Myocyte (in vitro differentiated cells): ENCODE results near the gene ZFP36. TPM values are rescaled to one million over a fixed set of nuclear protein-coding genes. Genes with fewer than 3 reads are reported as not detected.
"Not testable (repeated sequence)": the region's sequence is repeated elsewhere in the genome, so short reads cannot be mapped to it uniquely, and the experiment has no call there.

ENCODE experiments used
- DNase-seq: peaks from one replicate; pipeline ENCODE4 v3.0.0-alpha.2; 2012; ENCODE audit warnings: low read depth
- microRNA-seq: library from miRNA; unstranded; fragments of <30 nt; microRNA quantifications from one replicate; pipeline ENCODE4, GENCODE V29; 2016
- total RNA-seq: library from RNA; depleted of rRNA; stranded (reverse); fragments of >200 nt; gene quantifications from 2 replicates; pipeline ENCODE4 v1.2.3, GENCODE V29; 2014

The ZFP36 gene
- total RNA-seq, 1 donor from 2014 or later: 7.3 TPM

GRCh38 chr19:39444598-39445195 lies 38.0 kb downstream of the ZFP36 start:
- no peak for DNase-seq

- peak; percentile 97 for DNase-seq
Observed at GRCh38 chr19:39445196-39446111, 38.8 kb downstream of the ZFP36 start, which contains the start of gene SUPT5H. TSS of gene SUPT5H (plus strand) at chr19:39445582. CDS start at chr19:39445891, 309 bp downstream.

DNA sequence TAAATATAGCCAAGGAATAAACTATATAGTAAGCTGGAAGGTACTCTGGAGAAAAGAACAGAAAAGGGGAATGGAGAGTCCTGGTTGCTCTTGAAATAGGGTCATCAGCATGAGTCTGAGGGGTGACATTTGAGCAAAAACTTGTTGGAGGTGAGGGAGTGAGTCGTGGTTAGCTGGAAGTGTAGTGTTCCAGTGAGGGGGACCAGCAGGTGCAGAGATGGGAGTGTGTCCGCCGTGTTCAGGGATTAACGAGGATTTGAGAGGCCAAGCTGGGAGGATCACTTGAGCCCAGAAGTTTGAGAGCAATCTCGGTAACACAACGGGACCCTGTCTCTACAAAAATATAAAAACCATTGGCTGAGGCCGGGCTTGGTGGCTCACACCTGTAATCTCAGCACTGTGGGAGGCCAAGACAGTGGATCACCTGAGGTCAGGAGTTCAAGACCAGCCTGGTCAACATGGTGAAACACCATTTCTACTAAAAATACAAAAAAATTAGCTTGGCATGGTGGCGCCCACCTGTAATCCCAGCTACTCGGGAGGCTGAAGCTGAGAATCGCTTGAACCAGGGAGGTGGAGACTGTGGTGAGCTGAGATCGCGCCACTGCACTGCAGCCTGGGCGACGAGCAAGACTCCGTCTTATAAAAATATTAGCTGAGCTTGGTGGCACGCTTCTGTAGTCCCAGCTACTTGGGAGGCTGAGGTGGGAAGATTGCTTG lies 39.9 kb downstream of the ZFP36 start:
- no peak for DNase-seq

- DNase-seq: peak; percentile 73
Observed at GRCh38 chr19:39448271-39448670, 41.6 kb downstream of the ZFP36 start.

DNA sequence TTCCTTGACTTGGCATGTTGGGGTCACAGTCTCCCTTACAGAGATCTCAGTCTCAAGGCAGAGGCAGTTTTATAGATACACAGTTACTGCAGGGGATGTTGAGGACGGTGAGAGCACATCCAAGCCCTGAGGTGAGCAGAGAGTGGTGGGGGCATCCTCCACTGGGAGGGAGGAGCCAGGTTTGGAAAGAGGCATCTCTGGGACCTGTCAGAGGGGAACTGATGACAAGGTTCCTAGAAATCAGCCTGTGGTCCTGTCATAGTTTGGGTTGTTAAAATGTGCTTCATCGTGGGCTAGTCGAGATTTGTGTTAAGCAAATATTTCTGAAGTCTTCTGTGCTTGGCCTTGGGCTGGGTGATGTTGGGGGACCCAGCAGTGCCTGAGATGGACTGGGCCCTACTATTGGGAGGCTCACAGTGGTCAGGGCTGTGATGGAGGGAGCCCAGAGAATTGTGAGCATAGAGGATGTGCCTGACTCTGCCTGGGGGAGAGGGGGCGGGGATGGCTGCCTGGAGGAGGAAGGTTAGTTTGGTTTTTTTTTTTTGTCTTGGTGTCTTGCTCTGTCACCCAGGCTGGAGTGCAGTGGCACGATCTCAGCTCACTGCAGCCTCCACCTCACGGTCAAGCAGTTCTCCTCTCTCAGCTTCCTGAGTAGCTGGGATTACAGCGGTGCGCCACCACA lies 42.6 kb downstream of the ZFP36 start:
- no peak for DNase-seq

GRCh38 chr19:39451257-39451656 lies 44.6 kb downstream of the ZFP36 start:
- not testable (repeated sequence) for DNase-seq

Small RNAs within 50 kb of the gene (microRNA-seq; reads per million reads assigned to microRNA genes)
- not detected for gene MIR4530

Other genes starting within 250 kb of the ZFP36 start
- gene NCCRP1, start 209.9 kb upstream of the ZFP36 start, total RNA-seq: not detected in 2 replicates
- not detected in 2 replicates for gene SYCN, start 202.6 kb upstream of the ZFP36 start, total RNA-seq
- gene IFNL3, start 161.8 kb upstream of the ZFP36 start, total RNA-seq: not detected in 2 replicates
- not detected in 2 replicates for gene IFNL4, start 158.0 kb upstream of the ZFP36 start, total RNA-seq
- gene IFNL2, start 138.5 kb upstream of the ZFP36 start, total RNA-seq: not detected in 2 replicates
- gene IFNL1, start 110.4 kb upstream of the ZFP36 start, total RNA-seq: not detected in 2 replicates
- gene LRFN1, start 86.0 kb upstream of the ZFP36 start, total RNA-seq: 0.05 and 0.13 TPM in 2 replicates
- not detected in 2 replicates for gene GMFG, start 70.8 kb upstream of the ZFP36 start, total RNA-seq
- gene SAMD4B, start 64.4 kb upstream of the ZFP36 start, total RNA-seq: 110 and 138 TPM in 2 replicates
- gene PAF1, start 15.7 kb upstream of the ZFP36 start, total RNA-seq: 37.0 and 39.1 TPM in 2 replicates
- gene MED29, start 15.5 kb upstream of the ZFP36 start, total RNA-seq: 28.1 and 29.3 TPM in 2 replicates
- 14.3 and 20.6 TPM in 2 replicates for gene PLEKHG2, start 5.8 kb downstream of the ZFP36 start, total RNA-seq
- gene RPS16, start 29.1 kb downstream of the ZFP36 start, total RNA-seq: 129 and 130 TPM in 2 replicates
- 107 and 124 TPM in 2 replicates for gene SUPT5H, start 38.7 kb downstream of the ZFP36 start, total RNA-seq
- 65.1 and 71.1 TPM in 2 replicates for gene TIMM50, start 74.0 kb downstream of the ZFP36 start, total RNA-seq
- gene DLL3, start 92.1 kb downstream of the ZFP36 start, total RNA-seq: 0.42 and 0.51 TPM in 2 replicates
- gene SELENOV, start 108.3 kb downstream of the ZFP36 start, total RNA-seq: not detected in 2 replicates
- gene EID2B, start 126.0 kb downstream of the ZFP36 start, total RNA-seq: 2.9 and 3.3 TPM in 2 replicates
- gene EID2, start 133.3 kb downstream of the ZFP36 start, total RNA-seq: 12.9 and 16.4 TPM in 2 replicates
- not detected in 2 replicates for gene LGALS13, start 195.7 kb downstream of the ZFP36 start, total RNA-seq
- gene LGALS16, start 249.1 kb downstream of the ZFP36 start, total RNA-seq: not detected in 2 replicates